Activated T-helper 1 cell treated with Interleukin-2 at 50 U/mL for 16 hours (primary cell): ENCODE measurements around the gene PRKAR2A.
"Not testable (repeated sequence)": the region's sequence is repeated elsewhere in the genome, so short reads cannot be mapped to it uniquely, and the experiment has no call there.

Experiments used
- DNase-seq: peaks from one replicate; pipeline ENCODE4 v3.0.0-alpha.2; 2020; ENCODE audit warnings: low read depth

The PRKAR2A gene

DNA sequence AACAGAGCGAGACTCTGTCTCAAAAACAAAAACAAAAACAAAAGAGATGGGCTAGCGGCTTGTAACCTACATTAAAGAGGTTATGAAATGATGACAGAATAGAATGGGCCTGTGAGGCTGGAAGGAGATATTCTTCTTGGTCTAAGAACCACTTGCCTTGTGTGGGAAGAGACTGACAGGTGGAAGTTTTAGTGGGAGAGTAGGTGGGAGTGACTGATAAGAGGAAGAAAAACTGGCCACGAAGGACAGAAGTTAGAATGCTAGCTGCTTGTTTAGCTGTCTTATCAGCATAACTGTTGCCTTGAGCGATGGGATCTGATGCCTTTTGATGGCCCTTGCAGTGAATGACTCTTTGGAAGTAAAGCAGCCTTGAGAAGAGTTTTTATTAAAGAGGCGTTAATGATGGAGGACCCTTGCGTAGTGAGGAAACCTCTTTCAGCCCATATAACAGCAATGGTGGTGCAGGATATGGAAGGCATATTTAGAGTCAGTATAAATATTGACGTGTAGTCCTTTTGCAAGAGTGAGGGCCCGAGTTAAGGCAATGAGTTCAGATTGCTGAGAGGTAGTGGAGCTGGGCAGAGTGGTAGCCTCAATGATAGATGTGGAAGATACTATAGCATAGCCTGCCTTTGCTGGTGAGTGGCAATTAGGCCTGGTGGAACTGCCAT, 122.4 kb downstream of the PRKAR2A start:
- DNase-seq, result not testable (repeated sequence)

DNA sequence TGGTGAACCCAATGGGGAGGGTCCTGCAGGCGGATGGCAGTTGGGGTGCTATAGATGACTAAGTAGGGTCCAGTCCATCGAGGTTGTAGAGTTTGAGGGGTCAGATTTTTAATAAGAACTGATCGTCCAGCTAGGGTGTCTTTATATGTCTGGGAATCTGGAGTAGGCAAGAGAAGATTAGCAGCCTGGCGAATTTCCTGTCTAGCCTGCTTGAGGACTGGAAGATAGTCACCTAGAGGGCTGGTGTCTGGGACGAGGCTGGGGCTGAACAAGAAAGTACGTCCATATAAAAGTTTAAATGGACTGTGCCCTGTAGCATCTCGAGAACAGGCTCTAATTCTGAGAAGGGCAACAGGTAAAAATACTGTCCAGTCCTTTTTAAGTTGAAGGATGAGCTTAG, 123.9 kb downstream of the PRKAR2A start:
- no peak for DNase-seq

DNA sequence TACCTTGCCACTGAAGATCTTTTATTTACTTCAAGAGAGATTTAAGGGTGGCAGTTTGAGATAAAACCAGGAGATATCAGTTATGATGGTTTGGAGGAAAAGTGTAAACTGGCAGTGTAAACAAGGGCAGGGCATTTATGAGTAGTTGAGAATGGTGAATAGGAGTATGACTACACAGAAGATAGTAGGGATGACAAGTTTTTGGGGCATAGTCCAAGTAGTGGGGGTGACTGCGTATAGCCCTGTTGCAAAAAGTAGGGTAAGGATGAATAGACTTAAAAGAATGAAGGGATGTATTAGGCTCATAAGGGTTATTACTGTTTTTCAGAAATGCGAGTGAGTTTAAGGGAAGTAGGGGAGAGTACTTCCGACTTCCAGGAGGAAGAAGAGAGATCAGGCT, 124.4 kb downstream of the PRKAR2A start:
- DNase-seq, result not testable (repeated sequence)

DNA sequence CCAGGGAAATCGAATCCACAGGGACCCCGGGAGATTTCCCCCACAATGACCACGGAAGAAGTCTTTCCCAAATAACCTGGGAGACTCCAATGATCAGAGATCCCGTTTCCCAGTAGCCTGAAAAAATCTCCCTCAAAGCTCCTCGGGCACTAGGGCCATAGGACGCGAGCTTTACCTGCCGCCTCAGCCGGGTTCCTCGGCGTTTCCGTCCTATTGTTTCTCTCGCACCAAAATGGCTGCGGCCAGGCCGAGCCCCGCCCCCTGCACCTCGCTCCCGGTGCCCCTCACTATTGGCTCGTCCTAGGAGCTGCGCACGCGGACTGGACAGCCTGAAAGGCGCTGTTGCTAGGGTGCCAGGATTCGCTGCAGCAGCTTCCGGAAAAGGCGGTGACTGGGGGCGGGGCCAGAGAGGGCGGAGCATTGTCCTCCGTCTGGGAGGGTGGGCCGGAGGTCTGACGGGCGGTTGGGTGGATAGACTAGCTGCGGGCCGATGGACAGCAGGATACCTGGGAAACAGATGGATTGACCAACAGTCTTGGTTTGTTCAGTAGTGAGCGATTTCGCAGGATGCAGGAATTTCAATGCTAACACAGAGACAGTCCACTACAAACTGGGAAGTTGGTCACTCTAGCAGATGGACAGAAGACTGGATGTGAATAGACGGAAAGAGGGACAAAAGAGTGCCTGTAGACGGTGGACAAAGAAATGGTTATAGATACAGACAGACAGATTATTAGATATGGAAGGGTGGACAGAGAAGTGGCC, 130.5 kb downstream of the PRKAR2A start, which contains the start of gene IP6K2:
TSS of gene IP6K2 (minus strand) at position 240 of the 765 bp plus-strand sequence. CDS start 21,930 bp downstream, outside the sequence.
- DNase-seq, result peak; percentile 98

DNA sequence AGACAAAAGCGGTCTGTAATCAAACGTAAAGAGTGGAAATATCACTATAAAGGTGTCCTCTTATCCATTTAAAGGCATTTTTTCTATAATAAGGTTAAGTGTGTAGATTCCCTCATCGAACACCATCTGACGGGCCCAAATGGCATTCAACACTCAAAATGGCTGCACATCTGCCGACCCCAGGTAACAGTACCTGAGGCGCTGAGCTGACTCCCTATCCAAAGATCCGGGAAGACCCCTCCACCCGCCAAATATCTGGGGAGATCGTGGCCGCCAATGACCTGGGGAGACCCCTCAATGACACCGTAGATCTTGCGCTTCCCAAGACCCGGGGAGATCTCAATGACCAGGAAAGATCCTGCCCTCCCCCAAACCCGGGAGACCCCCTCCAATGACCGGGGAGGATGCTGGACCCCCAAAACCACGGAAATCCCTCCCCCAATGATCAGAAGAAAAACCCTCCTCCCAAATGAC, 131.1 kb downstream of the PRKAR2A start:
- no peak for DNase-seq

DNA sequence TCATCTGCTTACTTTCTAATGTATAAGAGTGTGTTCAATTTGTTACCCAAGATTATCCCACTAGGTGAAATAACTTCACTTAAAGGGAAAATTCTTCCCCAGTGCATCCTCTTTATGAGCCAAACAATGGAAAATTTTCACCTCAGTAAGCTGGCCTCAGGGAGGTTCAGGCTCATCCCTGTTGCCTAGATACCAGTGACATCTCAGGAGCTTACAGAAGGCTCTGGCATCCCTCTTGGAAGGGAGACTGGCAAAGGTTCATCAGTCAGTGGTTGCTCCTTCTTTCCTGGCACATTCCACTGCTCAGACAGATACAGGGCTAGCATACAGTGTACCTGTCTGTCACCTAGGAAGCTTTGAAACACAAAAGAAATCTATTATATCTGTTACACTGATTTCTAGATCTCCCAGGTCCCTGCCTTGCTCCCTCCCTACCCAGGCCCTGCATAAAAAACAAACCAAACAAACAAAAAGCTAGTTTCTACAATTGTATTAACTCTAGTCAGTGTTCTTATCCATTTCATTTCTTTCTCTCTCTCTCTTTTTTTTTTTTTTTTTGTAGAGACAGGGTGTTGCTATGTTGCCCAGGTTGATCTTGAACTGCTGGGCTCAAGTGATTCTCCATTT, 132.4 kb downstream of the PRKAR2A start:
- DNase-seq, result no peak

DNA sequence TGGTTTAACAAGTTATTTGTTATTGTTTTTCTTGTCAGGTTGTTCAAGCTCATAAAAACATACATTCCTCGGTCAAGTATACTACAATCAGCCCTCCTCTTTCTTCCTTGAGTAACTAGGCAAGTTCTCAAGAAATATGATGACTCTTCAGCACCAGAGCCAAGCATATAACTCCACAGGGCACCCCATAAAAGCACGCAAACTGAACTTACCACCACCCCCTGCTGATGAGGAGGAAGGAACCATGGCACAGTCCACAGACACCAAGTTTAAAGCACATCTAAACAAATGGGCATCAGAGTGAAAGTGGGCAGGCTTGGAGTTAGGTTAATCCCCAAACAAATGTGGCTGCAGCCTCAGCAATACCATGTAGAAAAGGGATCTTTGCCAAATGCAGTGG, 135.9 kb downstream of the PRKAR2A start:
- no peak for DNase-seq

DNA sequence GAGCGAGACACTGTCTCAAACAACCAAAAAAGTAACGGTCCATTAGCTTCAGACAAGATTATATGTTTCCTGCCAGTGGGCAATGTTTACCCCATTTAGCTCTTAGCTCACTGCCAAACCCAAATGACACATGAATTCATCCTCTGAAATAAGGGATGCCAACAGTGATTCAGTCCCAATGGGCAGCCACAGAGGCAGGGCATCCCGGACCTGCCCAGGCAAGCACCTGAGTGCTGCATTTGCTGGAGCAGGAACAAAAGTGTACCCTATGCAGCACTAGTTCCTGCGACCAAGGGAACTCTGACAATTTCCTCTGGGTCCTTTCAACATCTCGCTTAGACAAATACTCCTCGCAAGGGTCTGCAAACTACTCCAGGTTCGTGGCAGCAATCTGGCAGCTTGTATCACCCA, 138.6 kb downstream of the PRKAR2A start:
- no peak for DNase-seq

DNA sequence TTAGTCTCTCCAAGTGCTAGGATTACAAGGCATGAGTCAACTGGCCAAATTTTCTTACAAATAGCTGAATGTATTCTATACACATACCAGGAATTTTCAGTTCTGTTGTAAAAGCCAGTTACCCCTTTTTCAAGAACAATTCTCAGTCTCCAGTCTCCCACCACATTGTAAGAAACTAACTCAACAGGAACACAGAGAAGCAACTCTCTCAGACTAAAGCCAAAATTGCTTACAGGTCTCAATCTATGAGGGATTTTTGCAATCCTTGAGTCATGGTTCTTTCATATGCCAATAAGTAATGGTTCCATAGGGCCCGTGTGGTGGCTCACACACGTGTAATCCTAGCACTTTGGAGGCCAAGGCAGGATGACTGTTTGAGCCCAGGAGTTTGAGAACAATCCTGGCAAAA, 139.2 kb downstream of the PRKAR2A start:
- no peak for DNase-seq

DNA sequence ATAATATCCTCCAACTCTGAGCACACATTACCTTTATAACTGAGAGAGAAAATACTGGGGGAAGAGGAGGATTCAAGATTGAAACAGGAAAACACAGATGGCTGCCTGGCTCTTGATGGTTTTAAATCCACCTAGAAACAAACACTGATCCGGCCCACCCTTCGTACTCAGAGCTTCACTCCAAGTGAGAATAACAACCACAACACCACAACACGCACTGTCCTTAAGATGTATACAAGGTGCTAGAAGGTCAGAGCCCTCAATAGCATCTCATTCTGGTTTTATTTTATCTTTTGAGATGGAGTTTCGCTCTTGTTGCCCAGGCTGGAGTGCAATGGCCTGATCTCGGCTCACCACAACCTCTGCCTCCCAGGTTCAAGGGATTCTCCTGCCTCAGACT, 140.5 kb downstream of the PRKAR2A start:
- DNase-seq, result no peak

DNA sequence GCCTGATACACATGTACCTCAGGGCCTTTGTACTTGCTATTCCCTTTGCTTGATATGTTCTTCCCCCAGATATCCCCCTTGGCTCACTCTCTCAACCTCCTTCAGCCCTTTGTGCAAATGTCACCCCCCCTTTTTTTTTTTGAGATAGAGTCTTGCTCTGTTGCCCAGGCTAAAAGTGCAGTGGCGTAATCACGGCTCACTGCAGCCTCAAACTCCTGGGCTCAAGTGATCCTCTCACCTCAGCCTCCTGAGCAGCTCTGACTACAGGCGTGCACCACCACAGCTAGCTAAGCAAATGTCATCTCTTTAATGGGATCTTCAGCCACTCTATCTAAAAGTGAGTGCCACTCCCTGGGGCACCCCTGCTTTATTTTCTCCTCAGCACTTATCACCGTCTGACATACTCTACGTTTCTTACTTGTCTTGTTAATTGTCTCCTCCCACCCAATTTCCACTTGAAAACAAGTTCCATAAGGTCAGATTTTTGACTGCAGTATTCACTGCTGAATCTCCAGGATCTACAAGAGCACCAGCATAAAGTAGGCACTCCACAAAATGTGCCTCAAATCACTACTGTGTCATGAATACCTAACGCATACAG, 145.3 kb downstream of the PRKAR2A start:
- no peak for DNase-seq

DNA sequence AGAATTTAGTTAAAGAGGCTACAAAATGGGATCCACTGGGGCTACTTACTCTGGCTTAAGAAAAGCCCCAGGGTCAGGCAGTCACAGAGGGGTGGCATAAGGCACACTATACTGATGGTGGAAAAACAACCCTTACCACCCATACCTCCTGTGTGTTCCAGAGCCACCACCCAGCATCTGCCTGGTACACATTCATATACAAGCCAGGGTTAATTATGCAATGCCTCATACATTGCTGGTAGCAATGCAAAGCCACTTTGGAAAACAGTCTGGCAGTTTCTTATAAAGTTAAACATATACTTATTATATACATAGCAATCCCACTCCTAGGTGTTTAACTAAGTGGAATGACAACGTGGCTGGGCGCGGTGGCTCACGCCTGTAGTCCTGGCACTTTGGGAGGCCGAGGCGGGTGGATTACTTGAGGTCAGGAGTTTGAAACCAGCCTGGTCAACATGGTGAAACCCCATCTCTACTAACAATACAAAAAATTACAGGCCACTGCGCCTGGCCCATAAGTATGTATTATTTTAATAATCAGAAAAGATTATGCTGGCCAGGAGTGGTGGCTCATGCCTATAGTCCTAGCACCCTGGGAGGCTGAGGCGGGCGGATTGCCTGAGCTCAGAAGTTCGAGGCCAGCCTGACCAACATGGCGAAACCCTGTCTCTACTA, 146.8 kb downstream of the PRKAR2A start:
- no peak for DNase-seq

DNA sequence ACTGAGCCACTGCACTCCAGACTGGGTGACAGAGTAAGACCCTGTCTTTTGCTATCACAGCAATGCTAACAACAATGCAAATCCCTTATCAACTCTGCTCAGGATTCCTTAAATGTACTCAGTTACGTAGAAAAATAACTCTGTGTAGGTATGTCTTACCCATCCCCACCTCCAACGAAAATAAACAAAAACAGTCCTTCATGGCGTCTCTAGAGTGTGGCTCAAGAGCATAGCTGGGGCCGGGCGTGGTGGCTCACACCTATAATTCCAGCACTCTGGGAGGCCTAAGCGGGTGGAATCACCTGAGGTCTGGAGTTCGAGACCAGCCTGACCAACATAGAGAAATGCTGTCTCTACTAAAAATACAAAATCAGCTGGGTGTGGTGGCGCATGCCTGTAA, 148.8 kb downstream of the PRKAR2A start:
- no peak for DNase-seq

DNA sequence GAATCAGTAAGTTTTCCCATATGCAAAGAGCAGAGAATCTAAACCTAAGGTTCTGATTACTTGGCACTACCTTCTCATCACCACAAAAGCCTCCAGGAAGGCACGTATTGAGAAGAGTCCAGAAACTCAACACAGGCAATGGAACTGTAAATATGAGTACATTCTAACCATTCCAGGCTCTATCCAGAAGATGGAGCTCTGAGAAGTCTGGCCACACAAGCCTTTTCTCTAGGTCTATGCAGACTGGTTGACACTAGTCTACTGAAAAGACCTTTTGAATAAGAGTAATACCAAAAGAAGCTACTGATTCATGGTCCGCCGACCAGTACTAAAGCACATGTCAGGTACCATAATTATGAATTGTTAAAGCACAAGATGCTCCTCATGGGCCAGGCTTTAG, 149.7 kb downstream of the PRKAR2A start:
- DNase-seq, result no peak

DNA sequence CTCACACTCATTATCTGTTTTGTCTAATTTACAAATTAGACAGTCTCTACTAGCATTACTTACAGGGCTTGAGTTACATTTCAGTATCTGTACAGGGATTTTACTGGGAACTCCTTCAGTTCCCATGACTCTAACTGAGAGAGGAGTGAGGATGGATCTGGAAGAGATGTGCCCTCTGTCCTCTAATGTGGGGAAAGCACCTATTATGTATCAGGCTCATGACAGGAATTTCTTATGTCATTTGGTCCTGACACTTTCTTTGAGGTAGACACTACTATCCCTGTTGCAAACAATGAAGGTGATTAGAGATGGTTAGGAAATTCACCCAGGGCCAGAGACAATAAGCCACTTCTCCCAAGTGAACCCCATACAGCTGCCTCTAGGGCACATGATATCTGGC, 151.1 kb downstream of the PRKAR2A start:
- no peak for DNase-seq
